Right forelimb (tissue), 1 donor: ENCODE results near the gene KMT2C.
"Not testable (repeated sequence)": the region's sequence is repeated elsewhere in the genome, so short reads cannot be mapped to it uniquely, and the experiment has no call there.

ENCODE experiments used
- DNase-seq: peaks from one replicate; pipeline ENCODE4 v3.0.0-alpha.2; 2018

The KMT2C gene

DNA sequence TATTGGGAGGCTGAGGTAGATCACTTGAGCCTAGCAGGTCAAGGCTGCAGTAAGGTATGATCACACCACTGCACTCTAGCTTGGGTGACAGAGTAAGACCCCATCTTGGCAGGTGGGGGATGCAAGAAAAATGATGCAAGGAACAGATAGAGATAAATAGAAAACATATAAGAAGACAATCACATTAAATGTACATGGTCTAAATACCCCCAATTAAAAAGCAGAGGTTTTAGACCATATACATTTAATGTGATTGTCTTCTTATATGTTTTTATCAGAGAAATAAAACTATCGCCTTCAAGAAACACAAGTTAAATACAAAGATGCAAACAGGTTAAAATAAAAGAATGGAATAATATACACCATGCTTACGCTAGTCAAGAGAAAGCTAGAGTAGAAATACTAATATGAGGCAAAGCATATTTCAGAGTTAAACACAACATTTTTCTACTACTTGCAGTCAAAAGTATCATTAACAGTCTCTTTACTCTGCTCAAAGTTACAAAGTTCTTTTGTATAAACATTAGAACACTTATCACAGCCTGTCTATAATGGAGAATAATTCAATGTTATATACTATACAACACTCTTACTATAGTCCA is 136.2 kb downstream of the KMT2C start:
- DNase-seq: not testable (repeated sequence)

DNA sequence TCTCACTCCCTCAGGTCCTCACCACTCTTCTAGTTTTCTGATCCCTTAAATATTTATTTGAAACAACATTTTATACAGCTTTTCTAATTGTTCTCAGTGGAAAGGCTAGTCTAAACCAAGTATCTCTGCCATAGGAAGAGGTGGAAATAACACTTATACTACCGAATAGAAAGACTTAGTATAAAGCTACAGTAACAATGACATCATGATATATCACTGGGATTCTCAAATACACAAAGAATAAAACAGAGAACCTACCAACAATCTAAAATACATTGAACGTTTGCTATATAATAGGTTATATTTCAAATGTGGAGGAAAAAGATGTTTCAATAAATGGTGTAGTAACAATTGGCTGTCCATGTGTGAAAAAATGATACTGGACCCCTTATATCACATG is 142.9 kb downstream of the KMT2C start:
- no peak for DNase-seq

DNA sequence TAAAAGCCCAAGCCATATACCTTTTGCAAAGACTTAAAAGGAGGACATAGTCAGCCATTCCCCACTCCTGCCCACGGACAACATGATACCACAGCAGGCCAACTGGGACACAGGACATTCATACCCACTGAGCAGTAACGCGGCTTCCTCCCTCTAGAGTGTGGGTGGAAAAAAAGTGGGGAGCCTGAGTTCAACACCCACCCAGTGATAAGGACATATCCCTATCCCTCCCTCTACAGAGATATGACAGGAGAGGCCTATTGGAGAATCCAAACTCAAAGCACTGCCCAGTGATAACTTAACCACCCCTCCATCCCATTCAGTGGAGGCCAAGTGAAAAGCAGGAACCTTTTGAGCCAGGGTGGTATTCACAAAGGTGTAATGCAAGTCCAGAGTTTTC is 148.8 kb downstream of the KMT2C start:
- DNase-seq: not testable (repeated sequence)

DNA sequence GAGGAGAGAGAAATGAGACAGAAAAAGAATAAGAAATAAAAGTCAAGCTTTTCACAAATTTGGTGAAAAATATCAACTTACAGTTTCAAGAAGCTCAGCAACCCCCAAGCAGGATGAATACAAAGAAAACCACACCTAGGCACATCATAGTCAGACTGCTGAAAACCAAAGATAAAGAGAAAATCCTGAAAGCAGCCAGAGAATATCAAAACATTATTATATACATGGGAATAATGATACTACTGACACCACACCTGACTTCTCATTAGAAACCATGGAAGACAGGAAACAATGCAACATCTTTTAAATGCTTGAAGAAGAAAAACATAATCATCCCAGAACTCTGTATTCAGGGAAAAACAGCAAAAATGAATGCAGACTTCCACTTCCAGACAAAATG is 149.6 kb downstream of the KMT2C start:
- not testable (repeated sequence) for DNase-seq

DNA sequence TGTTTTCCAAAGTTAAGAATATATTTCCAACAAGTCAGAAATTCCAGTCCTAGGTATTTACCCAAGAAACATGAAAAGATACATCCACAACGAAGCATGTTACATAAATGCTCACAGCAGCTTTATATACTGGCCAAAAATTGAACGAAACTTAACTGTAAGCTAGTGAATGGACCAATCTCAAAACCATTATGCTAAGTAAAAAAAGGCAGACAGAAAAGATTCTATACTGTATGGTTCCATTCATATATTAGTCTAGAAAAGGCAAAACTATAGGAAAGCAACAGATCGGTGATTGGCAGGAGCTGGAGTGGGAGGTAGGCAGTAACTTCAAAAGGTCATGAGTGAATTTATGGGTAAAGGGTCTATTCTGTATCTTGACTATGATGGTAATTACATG is 150.8 kb downstream of the KMT2C start:
- DNase-seq: not testable (repeated sequence)

DNA sequence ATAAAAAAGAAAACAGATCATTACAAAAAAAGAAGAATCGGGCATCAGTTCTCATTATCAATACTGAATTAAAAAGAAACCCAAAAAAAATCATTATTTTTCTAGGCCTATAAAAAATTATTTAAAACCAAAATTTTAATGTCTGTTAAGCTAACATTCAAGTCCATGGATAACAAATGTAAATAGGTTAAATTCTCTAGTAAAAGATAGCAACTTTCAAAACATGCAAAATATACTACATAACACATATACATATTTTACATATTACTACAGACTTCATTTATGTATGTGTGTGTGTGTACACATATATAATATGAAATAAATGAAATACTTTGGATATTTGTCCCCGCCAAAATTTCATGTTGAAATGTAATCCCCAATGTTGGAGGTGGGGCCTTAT is 158.1 kb downstream of the KMT2C start:
- not testable (repeated sequence) for DNase-seq

DNA sequence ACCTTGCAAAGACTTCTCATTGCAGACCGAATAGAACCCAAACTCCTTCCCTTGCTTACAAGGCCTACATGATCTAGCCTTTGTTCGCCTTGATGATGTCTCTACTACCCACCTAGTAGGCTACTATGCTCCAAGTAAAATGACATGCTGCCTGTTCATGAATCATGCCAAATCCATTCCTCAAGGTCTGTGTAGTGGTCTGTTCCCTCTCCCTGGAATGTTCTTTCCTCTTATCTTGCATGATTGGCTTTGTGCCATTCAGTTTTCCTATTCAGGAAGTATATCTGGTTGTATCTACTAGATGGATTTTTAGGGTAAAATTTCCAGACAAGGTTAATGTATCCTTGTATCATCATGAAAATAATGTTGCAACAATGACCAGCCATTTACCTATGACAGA is 165.4 kb downstream of the KMT2C start:
- DNase-seq: not testable (repeated sequence)

DNA sequence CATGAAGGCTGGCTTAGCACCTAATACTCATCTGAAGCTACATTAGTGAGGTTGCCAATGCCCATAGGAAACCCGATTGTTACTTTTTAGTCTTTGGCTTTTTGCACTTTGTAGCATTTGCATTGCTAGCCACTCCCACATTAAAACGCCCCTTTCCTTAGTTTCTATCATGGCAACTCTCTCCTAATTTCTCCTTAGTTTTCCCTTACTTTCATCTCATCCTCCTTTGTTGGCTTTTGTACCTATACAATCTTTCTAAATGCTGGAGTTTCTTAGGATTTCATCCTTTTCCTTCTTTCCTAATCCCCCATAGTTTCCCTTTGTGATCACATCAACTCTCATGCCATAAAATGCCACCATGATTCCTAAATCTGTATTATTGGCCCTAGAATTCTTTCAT is 168.9 kb downstream of the KMT2C start:
- DNase-seq: not testable (repeated sequence)

DNA sequence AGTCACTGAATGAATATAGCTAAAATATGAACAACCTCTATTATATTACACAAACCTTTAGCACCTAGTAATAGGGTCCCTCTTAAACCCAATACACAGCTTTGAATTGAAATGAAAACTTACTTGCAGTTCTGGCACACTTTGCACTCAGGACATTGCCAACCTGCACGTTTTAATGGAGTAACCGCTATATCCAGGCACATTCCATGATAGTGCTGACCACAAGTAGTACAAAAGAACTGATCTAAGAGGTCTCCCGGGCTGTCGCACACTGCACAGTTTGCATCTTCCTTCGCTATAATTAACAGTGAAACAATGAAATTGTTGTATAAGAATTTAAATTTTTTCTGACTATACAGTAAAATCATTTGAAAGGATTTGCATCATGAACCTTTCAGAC is 170.9 kb downstream of the KMT2C start:
- DNase-seq: not testable (repeated sequence)

DNA sequence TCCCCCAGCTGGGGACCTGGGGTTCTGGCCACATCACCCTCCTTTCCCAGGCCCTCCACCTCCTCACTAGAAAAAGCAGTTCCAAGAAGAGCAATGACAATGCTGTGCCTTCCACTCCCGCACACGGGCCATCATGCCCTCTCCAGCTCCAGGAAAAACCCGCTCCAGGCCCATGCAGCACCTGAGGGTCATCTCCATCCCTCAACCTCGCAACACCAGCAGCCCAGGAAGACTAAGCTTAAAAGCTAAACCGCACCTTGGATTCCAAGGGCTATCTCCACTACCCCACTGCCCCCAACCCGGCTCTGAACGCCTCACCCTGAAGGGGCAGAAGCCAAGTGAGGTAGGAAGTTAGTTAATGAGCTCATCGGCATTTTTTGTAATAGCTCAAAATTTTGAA is 173.7 kb downstream of the KMT2C start:
- DNase-seq: not testable (repeated sequence)

DNA sequence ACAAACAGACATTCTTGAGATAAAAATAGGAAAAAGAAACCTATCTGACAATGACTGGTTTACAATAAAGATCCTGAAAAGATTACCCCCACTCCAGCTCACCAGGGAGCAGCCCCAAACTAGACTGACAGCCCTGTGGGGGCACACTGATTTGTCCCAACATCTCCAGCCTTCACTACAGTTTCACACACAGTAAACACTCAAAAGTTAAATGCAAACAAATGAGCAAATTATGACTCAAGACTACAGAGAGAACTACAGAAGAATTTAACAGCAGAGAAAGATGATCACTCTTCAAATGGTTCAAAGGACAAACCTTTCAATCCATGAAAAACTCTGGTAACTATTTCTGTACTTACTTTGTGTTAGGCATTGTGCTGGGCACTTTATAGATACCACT is 176.2 kb downstream of the KMT2C start:
- DNase-seq: not testable (repeated sequence)

DNA sequence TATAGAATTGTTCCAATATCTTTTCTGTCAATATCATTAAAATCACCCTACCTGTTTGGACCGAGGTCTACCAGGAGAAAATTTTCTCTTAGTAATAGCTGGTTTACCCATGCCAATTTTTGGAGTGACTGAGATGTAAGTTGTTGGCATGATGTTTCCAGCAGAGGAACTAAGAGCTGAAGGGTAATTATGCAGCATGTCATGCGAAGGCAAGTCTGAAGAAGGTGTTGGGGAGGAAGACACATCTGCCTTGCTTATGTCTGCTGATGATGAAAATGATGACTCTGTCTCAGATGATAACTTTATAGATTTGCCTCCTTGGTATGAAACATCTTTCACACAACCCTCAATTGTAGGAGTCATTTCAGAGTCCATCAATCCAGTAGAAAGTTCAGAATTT is 188.0 kb downstream of the KMT2C start:
- DNase-seq: not testable (repeated sequence)

DNA sequence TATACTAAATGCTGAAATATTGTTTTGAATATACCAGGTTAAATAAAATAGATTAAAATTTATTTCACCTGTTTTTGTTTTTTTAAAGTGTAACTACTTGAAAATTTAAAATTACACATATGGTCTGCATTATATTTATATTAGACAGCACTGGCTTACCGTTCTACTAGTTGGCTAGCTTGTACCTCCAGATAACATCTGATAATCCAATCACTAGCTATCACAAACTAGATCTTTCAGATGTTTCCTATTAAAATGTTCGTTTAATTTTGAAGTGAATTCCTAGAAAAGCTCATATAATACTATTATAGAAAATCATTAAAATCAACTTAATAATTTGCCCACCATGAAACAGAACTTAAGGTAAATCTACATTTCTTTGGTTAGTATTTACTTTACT is 190.4 kb downstream of the KMT2C start:
- not testable (repeated sequence) for DNase-seq

DNA sequence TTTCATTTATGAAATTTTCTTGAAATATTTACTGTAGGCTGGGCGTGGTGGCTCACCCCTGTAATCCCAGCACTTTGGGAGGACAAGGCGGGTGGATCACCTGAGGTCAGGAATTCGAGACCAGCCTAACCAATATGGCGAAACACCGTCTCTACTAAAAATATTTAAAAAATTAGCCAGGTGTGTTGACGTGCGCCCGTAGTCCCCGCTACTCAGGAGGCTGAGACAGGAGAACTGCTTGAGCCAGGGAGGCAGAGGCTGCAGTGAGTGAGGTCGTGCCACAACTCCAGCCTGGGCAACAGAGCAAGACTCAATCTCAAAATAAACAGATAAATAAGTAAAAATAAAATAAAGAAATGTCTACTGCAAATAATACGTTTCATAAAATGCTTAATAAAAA is 192.3 kb downstream of the KMT2C start:
- not testable (repeated sequence) for DNase-seq

DNA sequence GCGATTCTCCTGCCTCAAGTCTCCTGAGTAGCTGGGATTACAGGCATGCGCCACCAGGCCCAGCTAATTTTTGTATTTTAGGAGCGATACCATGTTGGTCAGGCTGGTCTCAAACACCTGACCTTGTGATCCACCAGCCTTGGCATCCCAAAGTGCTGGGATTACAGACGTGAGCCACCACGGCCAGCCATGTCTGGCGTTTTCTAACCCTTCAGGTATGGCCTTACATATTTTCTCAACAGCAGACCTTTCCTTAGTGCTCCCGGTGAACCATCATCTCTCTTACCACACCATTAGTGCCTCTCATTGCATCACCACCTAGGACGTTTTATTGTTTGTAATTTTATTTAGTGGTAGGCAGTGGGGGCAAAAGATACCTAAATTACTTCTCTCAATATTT is 194.5 kb downstream of the KMT2C start:
- not testable (repeated sequence) for DNase-seq

DNA sequence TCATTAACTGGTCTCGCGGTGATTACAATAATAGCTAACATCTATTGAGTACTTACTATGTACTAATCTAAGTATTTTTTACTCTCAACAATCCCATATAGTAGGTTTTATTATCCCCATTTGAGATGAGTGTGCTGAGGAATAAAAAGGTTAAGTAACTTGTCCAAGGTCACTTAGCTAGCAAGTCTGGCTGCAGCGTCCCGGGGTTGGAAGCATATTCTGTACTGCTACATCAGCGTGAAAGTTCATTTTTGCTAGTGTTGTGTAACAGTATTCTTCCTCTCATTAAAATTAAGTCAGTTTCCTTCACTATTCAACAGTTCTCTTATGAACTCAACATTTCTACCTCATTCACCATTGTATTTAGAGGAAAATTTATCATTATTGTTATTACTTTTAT is 199.5 kb downstream of the KMT2C start:
- DNase-seq: not testable (repeated sequence)

DNA sequence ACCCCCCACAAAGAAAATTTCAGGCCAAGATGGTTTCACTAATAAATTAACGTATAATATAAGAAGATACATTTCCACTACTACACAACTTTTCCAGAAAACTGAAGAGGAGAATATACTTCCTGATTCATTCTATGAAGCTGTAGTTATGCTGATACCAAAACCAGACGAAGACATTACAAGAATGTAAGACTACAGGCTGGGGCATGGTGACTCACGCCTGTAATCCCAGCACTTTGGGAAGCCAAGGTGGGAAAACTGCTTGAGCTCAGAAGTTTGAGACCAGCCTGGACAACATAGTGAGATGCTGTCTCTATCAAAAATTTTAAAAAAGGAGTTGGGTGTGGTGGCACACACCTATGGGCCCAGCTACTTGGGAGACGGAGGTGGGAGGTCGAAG is 201.4 kb downstream of the KMT2C start:
- DNase-seq: not testable (repeated sequence)

DNA sequence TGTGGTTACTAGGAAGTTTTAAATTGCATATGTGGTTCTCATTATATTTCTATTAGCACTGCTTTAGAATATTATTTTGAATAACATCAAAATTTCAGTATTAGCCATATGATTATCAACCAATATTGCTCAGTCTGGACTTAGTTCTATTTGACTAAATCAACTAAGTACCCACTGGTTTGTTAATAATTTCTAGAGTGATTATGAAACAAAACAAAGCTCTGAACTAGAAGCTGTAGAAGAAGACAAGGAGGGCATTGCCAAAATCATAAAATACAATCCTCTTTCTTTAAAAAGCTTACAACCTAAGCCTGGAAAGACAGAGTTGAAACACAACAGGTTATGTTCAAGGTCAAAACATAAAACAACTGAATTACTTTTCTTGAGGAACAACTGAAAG is 204.7 kb downstream of the KMT2C start:
- no peak for DNase-seq

DNA sequence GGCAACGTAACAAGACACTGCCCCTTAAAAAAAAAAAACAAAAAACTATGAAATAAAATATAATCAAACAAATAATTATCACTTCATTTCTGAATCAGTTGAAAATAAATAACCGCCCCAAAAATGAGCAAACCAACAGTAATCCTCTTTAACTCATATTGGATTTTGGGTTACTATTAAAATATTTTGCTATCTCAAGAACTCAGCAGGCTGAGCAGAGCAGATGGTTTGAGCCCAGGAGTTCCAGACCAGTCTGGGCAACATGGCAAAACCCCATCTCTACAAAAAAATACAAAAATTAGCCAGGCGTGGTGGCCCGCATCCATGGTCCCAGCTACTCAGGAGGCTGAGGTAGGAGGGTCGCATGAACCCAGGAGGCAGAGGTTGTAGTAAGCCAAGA is 216.2 kb downstream of the KMT2C start:
- not testable (repeated sequence) for DNase-seq

DNA sequence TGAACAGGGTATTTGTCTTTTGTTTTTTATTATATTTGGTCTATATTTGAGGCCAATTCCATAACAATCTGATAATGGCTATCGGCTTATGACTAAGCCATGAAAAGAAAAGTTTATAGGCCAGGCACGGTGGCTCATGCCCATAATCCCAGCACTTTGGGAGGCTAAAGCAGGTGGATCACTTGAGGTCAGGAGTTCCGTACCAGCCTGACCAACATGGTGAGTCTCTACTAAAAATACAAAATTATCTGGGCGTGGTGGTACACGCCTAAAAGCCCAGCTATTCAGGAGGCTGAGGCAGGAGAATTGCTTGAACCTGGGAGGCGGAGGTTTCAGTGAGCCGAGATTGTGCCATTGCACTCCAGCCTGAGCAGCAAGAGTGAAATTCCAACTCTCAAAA is 227.0 kb downstream of the KMT2C start:
- DNase-seq: not testable (repeated sequence)

DNA sequence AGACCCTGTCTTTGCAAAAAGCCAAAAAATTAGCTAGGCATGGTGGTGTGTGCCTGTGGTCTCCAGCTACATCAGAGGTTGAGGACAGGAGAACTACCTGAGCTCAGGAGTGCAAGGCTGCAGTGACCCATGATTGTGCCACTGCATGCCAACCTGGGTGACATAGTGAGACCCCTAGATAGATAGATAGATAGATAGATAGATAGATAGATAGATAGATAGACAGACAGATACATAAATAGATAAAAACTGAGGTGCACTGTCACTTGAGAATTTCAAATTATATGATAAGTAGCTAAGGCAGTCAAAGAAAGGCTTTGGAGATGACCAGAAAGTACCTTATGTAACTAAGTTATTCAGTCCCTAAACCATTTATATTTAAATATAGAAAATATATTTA is 231.4 kb downstream of the KMT2C start:
- DNase-seq: not testable (repeated sequence)

DNA sequence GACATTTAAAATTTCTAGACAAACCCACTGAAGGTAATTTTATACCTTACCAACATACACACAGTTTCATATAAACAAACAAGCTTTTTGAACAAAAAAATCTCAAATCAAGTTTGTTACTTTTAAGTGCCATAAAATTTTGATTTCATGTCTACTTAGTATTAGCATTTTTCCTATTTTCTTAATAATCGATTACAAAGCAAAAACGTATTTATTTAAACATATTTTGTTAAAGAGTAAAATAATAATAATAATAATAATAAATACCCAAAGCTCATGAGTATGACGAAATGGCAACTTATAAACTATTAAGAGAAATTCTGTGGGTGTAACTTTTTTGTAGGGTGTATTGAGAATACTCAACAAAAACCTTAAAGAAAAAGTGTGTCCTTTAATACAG is 232.7 kb downstream of the KMT2C start:
- DNase-seq: no peak

DNA sequence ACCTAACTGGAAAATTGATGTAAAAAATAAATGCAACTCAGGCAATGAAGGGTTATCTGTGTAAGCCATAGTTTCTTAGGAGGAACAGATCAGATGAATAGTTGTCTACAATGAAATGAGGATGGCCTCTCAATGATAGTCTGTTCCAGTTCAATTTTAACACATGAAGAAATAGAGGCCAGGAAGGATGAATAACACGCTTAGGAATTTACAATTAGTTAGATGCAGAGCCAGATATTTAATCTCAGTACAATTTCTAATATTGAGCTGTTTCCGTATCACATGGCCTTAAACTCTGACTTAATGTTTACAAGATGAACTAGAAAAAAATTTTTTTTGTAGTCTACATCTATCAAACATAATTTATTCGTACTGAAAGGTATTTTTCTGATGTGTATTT is 233.7 kb downstream of the KMT2C start:
- DNase-seq: no peak

DNA sequence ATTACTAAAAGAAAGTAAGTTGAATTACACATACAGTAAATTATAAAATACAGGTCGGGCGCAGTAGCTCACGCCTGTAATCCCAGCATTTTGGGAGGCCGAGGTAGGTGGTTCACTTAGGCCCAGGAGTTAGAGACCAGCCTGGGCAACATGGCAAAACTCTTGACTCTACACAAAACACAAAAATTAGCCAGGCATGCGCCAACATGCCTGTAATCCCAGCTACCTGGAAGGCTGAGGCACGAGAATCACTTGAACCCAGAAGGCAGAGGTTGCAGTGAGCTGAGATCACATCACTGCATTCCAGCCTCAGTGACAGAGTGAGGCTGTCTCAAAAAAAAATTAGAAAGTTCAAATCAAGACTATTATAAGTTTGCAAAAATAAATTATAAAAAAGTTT is 235.4 kb downstream of the KMT2C start:
- DNase-seq: no peak

DNA sequence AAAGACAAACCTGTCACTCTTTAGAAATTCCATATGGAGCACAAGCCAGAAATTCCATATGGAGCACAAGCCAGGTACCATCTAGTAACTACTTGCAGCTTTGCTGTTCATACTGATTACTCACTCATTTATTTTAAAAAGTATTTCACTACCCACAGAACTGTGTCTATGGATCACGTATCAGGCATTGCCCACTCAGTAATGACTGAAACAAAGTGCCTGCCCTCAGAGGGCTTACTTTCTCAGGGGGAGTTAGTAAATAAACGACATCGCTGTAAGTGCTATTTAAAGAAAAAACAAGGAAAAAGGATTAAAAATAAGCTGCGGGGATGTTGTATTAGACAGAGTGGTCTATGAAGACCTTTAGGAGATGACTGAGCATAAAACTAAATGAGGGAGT is 239.4 kb downstream of the KMT2C start:
- DNase-seq: no peak

DNA sequence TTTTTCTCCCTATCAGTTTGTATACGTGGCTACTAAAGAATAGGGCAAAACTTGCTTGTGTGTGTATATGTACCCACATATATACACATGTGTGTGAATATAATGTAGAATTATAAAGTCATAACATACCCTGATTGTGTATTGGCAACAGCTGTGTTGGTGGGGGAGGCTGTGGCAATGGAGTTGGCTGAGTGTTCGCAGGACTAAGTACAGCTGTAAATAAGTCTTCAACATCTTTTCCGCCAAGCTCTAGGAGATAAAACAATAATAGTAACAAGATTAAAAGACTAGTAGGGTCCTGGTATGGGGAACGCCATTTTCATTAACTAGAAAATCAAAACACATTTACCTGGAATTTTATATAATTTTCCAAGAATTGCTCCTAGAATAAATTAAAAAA is 241.9 kb downstream of the KMT2C start:
- DNase-seq: no peak
